ENCODE data around the gene COL6A3. TPM values are rescaled to one million over a fixed set of nuclear protein-coding genes. Genes with fewer than 3 reads are reported as not detected.

The COL6A3 gene
- total RNA-seq, 4 donors from 2014 or later, result 432 to 983 (median 750) TPM

- TF ChIP-seq CTCF (IDR thresholded peaks at IDR 0.05; ENCODE audit: low read depth), result no peak
These were observed 22.8 kb downstream of the COL6A3 start for GRCh38 chr2:237391140-237391539.

- TF ChIP-seq CTCF (IDR thresholded peaks at IDR 0.05; ENCODE audit: low read depth), result no peak
These were observed 23.7 kb downstream of the COL6A3 start for GRCh38 chr2:237390235-237390634.

GRCh38 chr2:237389831-237390230 lies 24.1 kb downstream of the COL6A3 start:
- no peak for TF ChIP-seq CTCF (IDR thresholded peaks at IDR 0.05; ENCODE audit: low read depth)

- no peak for TF ChIP-seq CTCF (IDR thresholded peaks at IDR 0.05; ENCODE audit: low read depth)
These were observed 25.9 kb downstream of the COL6A3 start for GRCh38 chr2:237388036-237388435.

GRCh38 chr2:237384672-237385020 lies 29.3 kb downstream of the COL6A3 start:
- no peak for TF ChIP-seq CTCF (IDR thresholded peaks at IDR 0.05; ENCODE audit: low read depth)

GRCh38 chr2:237383991-237384671 lies 29.8 kb downstream of the COL6A3 start:
- TF ChIP-seq CTCF (IDR thresholded peaks at IDR 0.05; ENCODE audit: low read depth), result no peak

GRCh38 chr2:237380768-237381167 lies 33.2 kb downstream of the COL6A3 start:
- TF ChIP-seq CTCF (IDR thresholded peaks at IDR 0.05; ENCODE audit: low read depth), result no peak

Measured in subcutaneous adipose tissue (tissue), 4 donors.